HepG2 (cell line): ENCODE results near the gene CLDN7. TPM values are rescaled to one million over a fixed set of nuclear protein-coding genes. Genes with fewer than 3 reads are reported as not detected.

Source experiments
- BHLHE40 ChIP-seq: IDR thresholded peaks from 2 replicates; pipeline ENCODE4 v1.6.1; 2011; ENCODE audit warnings: low read length, improper control_type of control experiment
- KMT2B ChIP-seq: IDR thresholded peaks from 2 replicates; pipeline ENCODE4 v1.6.1; 2016; ENCODE audit warnings: missing genetic modification reagents, missing compliant biosample characterization
- MXI1 ChIP-seq: IDR thresholded peaks from 3 replicates; pipeline ENCODE4 v1.6.1; 2012; ENCODE audit warnings: low read depth, low read length, inconsistent platforms, borderline replicate concordance
- MYC ChIP-seq: sonication (generic); formaldehyde crosslinking; IDR thresholded peaks from 2 replicates; pipeline ENCODE4 v1.9.0; 2021; ENCODE audit warnings: missing genetic modification reagents, borderline replicate concordance
- MZF1 ChIP-seq: sonication (generic); formaldehyde crosslinking; IDR thresholded peaks from 2 replicates; pipeline ENCODE4 v1.8.1; 2023; ENCODE audit warnings: mild to moderate bottlenecking, missing genetic modification reagents, borderline replicate concordance
- PHB2 ChIP-seq: fragments of 450-650 bp; IDR thresholded peaks from 2 replicates; pipeline ENCODE4 v1.6.1; 2018; ENCODE audit not compliant: partially characterized antibody
- SMAD3 ChIP-seq: sonication (generic); formaldehyde crosslinking; IDR thresholded peaks from 2 replicates; pipeline ENCODE4 v1.4.0; 2020; ENCODE audit warnings: missing genetic modification reagents
- SPEN ChIP-seq: sonication (generic); formaldehyde crosslinking; IDR thresholded peaks from 2 replicates; pipeline ENCODE4 v1.5.1; 2020; ENCODE audit warnings: low read depth, mild to moderate bottlenecking, missing genetic modification reagents
- ZNF34 ChIP-seq: sonication (generic); formaldehyde crosslinking; IDR thresholded peaks from 2 replicates; pipeline ENCODE4 v1.4.0; 2020; ENCODE audit warnings: mild to moderate bottlenecking, missing genetic modification reagents, borderline replicate concordance
- ZNF367 ChIP-seq: sonication (generic); formaldehyde crosslinking; IDR thresholded peaks from 2 replicates; pipeline ENCODE4 v1.4.0; 2020; ENCODE audit warnings: missing genetic modification reagents, borderline replicate concordance
- ZNF720 ChIP-seq: sonication (generic); formaldehyde crosslinking; IDR thresholded peaks from 2 replicates; pipeline ENCODE4 v1.4.0; 2020; ENCODE audit warnings: missing genetic modification reagents
- polyA plus RNA-seq, 8 experiments: library from polyadenylated mRNA; depleted of rRNA in 3 of 8; stranded (reverse) in 7 of 8; unstranded in 1 of 8; fragments of >200 nt; fragmentation: Illumina TruSeq in 4 of 8; extraction: Trizol in 4 of 8; gene quantifications; 2 replicates each; pipeline versions ENCODE4 v1.2.1 to v1.2.3, GENCODE V29; 2011 to 2016; ENCODE audit warnings: low read depth in 4 of 8, missing spikeins in 1 of 8, mixed read lengths in 1 of 8; ENCODE audit not compliant: insufficient read depth in 1 of 8
- total RNA-seq, 5 experiments: library from RNA; depleted of rRNA; stranded (reverse); fragments of >200 nt; fragmentation: Illumina TruSeq; extraction: Trizol; gene quantifications; 2 replicates each; pipeline ENCODE4 v1.2.3, GENCODE V29; 2016; ENCODE audit warnings: low read depth in 1 of 5
- TF ChIP-seq, protein P1 (sequence below): sonication (generic); formaldehyde crosslinking; conservative IDR thresholded peaks from 2 replicates; pipeline ENCODE4 v1.4.0; 2020; ENCODE audit warnings: missing genetic modification reagents
- TF ChIP-seq, protein P2 (sequence below): sonication (generic); formaldehyde crosslinking; IDR thresholded peaks from 2 replicates; pipeline ENCODE4 v1.8.1; 2023; ENCODE audit warnings: mild to moderate bottlenecking, missing genetic modification reagents, borderline replicate concordance
- TF ChIP-seq, protein P3 (sequence below): sonication (generic); formaldehyde crosslinking; IDR thresholded peaks from one replicate; pipeline ENCODE4 v1.5.1; 2020; ENCODE audit warnings: mild to moderate bottlenecking, missing genetic modification reagents; ENCODE audit errors: not compliant biosample characterization
- TF ChIP-seq, protein P4 (sequence below): sonication (generic); formaldehyde crosslinking; IDR thresholded peaks from 2 replicates; pipeline ENCODE4 v1.4.0; 2020; ENCODE audit warnings: mild to moderate bottlenecking, missing genetic modification reagents, borderline replicate concordance
- TF ChIP-seq, protein P5 (sequence below): sonication (generic); formaldehyde crosslinking; IDR thresholded peaks from 2 replicates; pipeline ENCODE4 v1.4.0; 2020; ENCODE audit warnings: missing genetic modification reagents, low read depth, mild to moderate bottlenecking, borderline replicate concordance

CLDN7 gene
- total and polyA plus RNA-seq, 2 of the 13 experiments (the other 11 are each of a cell fraction or from before 2014, with no cell fraction given): not detected

DNA sequence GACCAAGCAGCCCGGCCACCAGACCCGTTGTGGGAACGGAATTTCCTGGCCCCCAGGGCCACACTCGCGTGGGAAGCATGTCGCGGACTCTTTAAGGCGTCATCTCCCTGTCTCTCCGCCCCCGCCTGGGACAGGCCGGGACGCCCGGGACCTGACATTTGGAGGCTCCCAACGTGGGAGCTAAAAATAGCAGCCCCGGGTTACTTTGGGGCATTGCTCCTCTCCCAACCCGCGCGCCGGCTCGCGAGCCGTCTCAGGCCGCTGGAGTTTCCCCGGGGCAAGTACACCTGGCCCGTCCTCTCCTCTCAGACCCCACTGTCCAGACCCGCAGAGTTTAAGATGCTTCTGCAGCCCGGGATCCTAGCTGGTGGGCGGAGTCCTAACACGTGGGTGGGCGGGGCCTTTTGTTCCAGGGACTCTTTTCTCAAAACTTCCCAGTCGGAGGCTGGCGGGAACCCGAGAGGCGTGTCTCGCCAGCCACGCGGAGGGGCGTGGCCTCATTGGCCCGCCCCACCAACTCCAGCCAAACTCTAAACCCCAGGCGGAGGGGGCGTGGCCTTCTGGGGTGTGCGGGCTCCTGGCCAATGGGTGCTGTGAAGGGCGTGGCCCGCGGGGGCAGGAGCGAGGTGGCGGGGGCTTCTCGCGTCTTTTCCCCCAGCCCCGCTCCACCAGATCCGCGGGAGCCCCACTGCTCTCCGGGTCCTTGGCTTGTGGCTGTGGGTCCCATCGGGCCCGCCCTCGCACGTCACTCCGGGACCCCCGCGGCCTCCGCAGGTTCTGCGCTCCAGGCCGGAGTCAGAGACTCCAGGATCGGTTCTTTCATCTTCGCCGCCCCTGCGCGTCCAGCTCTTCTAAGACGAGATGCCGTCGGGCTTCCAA lies 19.0 kb upstream of the CLDN7 start, which contains the start of gene SLC2A4 (continued):
- peak; percentile 9; the same call in 1 of the 2 replicates for TF ChIP-seq ZNF34 (CRISPR knock-in tag)
- peak; percentile 8; the same call in 1 of the 2 replicates for TF ChIP-seq BHLHE40
- no peak for TF ChIP-seq MZF1
- TF ChIP-seq ZNF367 (CRISPR knock-in tag): no peak
- TF ChIP-seq SMAD3: no peak
- TF ChIP-seq ZNF720 (CRISPR knock-in tag): no peak
- no peak for TF ChIP-seq PHB2
- TF ChIP-seq KMT2B: no peak
- no peak; the same call in 1 of the 2 replicates for TF ChIP-seq SPEN (CRISPR knock-in tag)
- TF ChIP-seq, protein P1, sequence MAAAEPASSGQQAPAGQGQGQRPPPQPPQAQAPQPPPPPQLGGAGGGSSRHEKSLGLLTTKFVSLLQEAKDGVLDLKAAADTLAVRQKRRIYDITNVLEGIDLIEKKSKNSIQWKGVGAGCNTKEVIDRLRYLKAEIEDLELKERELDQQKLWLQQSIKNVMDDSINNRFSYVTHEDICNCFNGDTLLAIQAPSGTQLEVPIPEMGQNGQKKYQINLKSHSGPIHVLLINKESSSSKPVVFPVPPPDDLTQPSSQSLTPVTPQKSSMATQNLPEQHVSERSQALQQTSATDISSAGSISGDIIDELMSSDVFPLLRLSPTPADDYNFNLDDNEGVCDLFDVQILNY (CRISPR knock-in tag): peak; percentile 48; the same call in 1 of the 2 replicates
- TF ChIP-seq MXI1: peak; percentile 98
- TF ChIP-seq, protein P2, sequence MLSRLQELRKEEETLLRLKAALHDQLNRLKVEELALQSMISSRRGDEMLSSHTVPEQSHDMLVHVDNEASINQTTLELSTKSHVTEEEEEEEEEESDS (CRISPR knock-in tag): no peak
- TF ChIP-seq, protein P3, sequence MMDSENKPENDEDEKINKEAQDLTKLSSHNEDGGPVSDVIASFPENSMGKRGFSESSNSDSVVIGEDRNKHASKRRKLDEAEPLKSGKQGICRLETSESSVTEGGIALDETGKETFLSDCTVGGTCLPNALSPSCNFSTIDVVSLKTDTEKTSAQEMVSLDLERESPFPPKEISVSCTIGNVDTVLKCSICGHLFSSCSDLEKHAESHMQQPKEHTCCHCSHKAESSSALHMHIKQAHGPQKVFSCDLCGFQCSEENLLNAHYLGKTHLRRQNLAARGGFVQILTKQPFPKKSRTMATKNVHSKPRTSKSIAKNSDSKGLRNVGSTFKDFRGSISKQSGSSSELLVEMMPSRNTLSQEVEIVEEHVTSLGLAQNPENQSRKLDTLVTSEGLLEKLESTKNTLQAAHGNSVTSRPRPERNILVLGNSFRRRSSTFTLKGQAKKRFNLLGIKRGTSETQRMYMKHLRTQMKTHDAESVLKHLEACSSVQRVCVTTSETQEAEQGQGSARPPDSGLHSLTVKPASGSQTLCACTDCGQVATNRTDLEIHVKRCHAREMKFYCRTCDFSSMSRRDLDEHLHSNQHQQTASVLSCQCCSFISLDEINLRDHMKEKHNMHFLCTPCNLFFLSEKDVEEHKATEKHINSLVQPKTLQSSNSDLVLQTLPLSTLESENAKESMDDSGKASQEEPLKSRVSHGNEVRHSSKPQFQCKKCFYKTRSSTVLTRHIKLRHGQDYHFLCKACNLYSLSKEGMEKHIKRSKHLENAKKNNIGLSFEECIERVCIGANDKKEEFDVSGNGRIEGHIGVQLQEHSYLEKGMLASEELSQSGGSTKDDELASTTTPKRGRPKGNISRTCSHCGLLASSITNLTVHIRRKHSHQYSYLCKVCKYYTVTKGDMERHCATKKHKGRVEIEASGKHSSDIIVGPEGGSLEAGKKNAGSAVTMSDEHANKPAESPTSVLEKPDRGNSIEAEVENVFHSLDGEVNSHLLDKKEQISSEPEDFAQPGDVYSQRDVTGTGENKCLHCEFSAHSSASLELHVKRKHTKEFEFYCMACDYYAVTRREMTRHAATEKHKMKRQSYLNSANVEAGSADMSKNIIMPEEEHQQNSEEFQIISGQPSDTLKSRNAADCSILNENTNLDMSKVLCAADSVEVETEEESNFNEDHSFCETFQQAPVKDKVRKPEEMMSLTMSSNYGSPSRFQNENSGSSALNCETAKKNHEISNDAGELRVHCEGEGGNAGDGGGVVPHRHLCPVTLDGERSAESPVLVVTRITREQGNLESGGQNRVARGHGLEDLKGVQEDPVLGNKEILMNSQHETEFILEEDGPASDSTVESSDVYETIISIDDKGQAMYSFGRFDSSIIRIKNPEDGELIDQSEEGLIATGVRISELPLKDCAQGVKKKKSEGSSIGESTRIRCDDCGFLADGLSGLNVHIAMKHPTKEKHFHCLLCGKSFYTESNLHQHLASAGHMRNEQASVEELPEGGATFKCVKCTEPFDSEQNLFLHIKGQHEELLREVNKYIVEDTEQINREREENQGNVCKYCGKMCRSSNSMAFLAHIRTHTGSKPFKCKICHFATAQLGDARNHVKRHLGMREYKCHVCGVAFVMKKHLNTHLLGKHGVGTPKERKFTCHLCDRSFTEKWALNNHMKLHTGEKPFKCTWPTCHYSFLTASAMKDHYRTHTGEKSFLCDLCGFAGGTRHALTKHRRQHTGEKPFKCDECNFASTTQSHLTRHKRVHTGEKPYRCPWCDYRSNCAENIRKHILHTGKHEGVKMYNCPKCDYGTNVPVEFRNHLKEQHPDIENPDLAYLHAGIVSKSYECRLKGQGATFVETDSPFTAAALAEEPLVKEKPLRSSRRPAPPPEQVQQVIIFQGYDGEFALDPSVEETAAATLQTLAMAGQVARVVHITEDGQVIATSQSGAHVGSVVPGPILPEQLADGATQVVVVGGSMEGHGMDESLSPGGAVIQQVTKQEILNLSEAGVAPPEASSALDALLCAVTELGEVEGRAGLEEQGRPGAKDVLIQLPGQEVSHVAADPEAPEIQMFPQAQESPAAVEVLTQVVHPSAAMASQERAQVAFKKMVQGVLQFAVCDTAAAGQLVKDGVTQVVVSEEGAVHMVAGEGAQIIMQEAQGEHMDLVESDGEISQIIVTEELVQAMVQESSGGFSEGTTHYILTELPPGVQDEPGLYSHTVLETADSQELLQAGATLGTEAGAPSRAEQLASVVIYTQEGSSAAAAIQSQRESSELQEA (CRISPR knock-in tag): no peak
- peak; percentile 84; the same call in 1 of the 2 replicates for TF ChIP-seq MYC
- TF ChIP-seq, protein P4, sequence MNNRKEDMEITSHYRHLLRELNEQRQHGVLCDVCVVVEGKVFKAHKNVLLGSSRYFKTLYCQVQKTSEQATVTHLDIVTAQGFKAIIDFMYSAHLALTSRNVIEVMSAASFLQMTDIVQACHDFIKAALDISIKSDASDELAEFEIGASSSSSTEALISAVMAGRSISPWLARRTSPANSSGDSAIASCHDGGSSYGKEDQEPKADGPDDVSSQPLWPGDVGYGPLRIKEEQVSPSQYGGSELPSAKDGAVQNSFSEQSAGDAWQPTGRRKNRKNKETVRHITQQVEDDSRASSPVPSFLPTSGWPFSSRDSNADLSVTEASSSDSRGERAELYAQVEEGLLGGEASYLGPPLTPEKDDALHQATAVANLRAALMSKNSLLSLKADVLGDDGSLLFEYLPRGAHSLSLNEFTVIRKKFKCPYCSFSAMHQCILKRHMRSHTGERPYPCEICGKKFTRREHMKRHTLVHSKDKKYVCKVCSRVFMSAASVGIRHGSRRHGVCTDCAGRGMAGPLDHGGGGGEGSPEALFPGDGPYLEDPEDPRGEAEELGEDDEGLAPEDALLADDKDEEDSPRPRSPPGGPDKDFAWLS (CRISPR knock-in tag): no peak
- TF ChIP-seq, protein P5, sequence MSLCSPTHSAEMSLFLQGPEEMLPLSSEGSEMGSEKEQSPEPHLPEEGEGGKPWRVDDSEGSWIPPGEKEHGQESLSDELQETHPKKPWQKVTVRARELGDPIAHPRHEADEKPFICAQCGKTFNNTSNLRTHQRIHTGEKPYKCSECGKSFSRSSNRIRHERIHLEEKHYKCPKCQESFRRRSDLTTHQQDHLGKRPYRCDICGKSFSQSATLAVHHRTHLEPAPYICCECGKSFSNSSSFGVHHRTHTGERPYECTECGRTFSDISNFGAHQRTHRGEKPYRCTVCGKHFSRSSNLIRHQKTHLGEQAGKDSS (CRISPR knock-in tag): no peak
